ENCODE data around the gene DDI2. TPM values are rescaled to one million over a fixed set of nuclear protein-coding genes. Genes with fewer than 3 reads are reported as not detected.

Gene DDI2
- polyA plus RNA-seq, 1 donor (not counting 4 experiments of a cell fraction or from before 2014, with no cell fraction given) = 11.5 TPM

GRCh38 chr1:15671430-15671829, 54.2 kb downstream of the DDI2 start:
- Histone ChIP-seq H3K9me3 (ENCODE audit: control insufficient read depth, low read depth, low read length) (no peaks in the 10 kb centered on the region), H3K9me1 (ENCODE audit: control insufficient read depth, extremely low read depth, insufficient read depth, low read length) (no peaks in the 10 kb centered on the region), H3K27ac (ENCODE audit: control insufficient read depth, insufficient read depth, low read length) (no peak overlapping the region), H3K4me1 (ENCODE audit: control insufficient read depth, extremely low read depth, insufficient read depth, low read length) (peaks cover 8% of the 10 kb centered on the region), H3K27me3 (ENCODE audit: control insufficient read depth, extremely low read depth, insufficient read depth, low read length) (no peaks in the 10 kb centered on the region), H3K4me3 (ENCODE audit: control insufficient read depth in 2 of 3, extremely low read depth in 1 of 3, insufficient read depth in 2 of 3, low read depth in 1 of 3, low read length in 3 of 3) (no peak overlapping the region), H3K79me2 (ENCODE audit: control insufficient read depth, insufficient read depth, low read length) (no peaks in the 10 kb centered on the region), H3K36me3 (ENCODE audit: control insufficient read depth in 2 of 2, extremely low read depth in 1 of 2, insufficient read depth in 2 of 2, low read length in 2 of 2) (no peaks in the 10 kb centered on the region), H2AFZ (ENCODE audit: control insufficient read depth, low read length) (no peak overlapping the region), H4K20me1 (ENCODE audit: control insufficient read depth, extremely low read depth, insufficient read depth, low read length) (no peaks in the 10 kb centered on the region), H3K4me2 (ENCODE audit: control insufficient read depth, extremely low read depth, insufficient read depth, low read depth, low read length) (no peak overlapping the region), H3K9ac (ENCODE audit: control insufficient read depth, extremely low read depth, insufficient read depth, low read length) (no peak overlapping the region)
- DNase-seq (ENCODE audit: low read depth, low spot score) (no peak), FAIRE-seq (no peak)
- dilution Hi-C loops (cut with MboI; ENCODE audit: extremely low pct_ligation_motif_present, low sequenced_read_pairs) = no loop called here
- TF ChIP-seq CTCF (optimal IDR thresholded peaks at IDR 0.05 in 1 of 3, IDR thresholded peaks at IDR 0.05 in 1 of 3, conservative IDR thresholded peaks at IDR 0.05 in 1 of 3; ENCODE audit: extremely low read depth in 1 of 3, insufficient read depth in 2 of 3, low read length in 3 of 3) = no peak
- no peak for TF ChIP-seq EZH2 (IDR thresholded peaks at IDR 0.05; ENCODE audit: low read length)

GRCh38 chr1:15674386-15675159, 57.3 kb downstream of the DDI2 start:
- Histone ChIP-seq H3K9me3 (ENCODE audit: control insufficient read depth, low read depth, low read length) (no peaks in the 10 kb centered on the region), H4K20me1 (ENCODE audit: control insufficient read depth, extremely low read depth, insufficient read depth, low read length) (no peaks in the 10 kb centered on the region), H3K27me3 (ENCODE audit: control insufficient read depth, extremely low read depth, insufficient read depth, low read length) (no peaks in the 10 kb centered on the region), H3K9me1 (ENCODE audit: control insufficient read depth, extremely low read depth, insufficient read depth, low read length) (no peaks in the 10 kb centered on the region), H3K9ac (ENCODE audit: control insufficient read depth, extremely low read depth, insufficient read depth, low read length) (no peak overlapping the region), H3K4me2 (ENCODE audit: control insufficient read depth, extremely low read depth, insufficient read depth, low read depth, low read length) (no peak overlapping the region), H3K27ac (ENCODE audit: control insufficient read depth, insufficient read depth, low read length) (no peak overlapping the region), H3K79me2 (ENCODE audit: control insufficient read depth, insufficient read depth, low read length) (no peaks in the 10 kb centered on the region), H2AFZ (ENCODE audit: control insufficient read depth, low read length) (peak overlapping the region; percentile 62), H3K36me3 (ENCODE audit: control insufficient read depth in 2 of 2, extremely low read depth in 1 of 2, insufficient read depth in 2 of 2, low read length in 2 of 2) (no peaks in the 10 kb centered on the region), H3K4me3 (ENCODE audit: control insufficient read depth in 2 of 3, extremely low read depth in 1 of 3, insufficient read depth in 2 of 3, low read depth in 1 of 3, low read length in 3 of 3) (no peak overlapping the region), H3K4me1 (ENCODE audit: control insufficient read depth, extremely low read depth, insufficient read depth, low read length) (peaks cover 16% of the 10 kb centered on the region)
- TF ChIP-seq CTCF (optimal IDR thresholded peaks at IDR 0.05 in 1 of 3, IDR thresholded peaks at IDR 0.05 in 1 of 3, conservative IDR thresholded peaks at IDR 0.05 in 1 of 3; ENCODE audit: extremely low read depth in 1 of 3, insufficient read depth in 2 of 3, low read length in 3 of 3) = no peak
- no peak for TF ChIP-seq EZH2 (IDR thresholded peaks at IDR 0.05; ENCODE audit: low read length)
- DNase-seq (ENCODE audit: low read depth, low spot score) (no peak), FAIRE-seq (peak; percentile 29)
- dilution Hi-C loops (cut with MboI; ENCODE audit: extremely low pct_ligation_motif_present, low sequenced_read_pairs) = no loop called here

Measured in keratinocyte (primary cell).